ENCODE data around the gene SERPINA9.

SERPINA9 gene

GRCh38 chr14:94447206-94447605 is 28.8 kb downstream of the SERPINA9 start:
- Histone ChIP-seq H3K4me3 (ENCODE audit: low read depth in 1 of 2, low read length in 2 of 2) (no peak overlapping the region), H3K79me2 (ENCODE audit: insufficient read depth, low read length) (no peaks in the 10 kb centered on the region), H3K27me3 (ENCODE audit: insufficient read depth, low read length, poor library complexity) (peaks cover 16% of the 10 kb centered on the region), H3K9me3 (ENCODE audit: insufficient read depth, low read length, severe bottlenecking) (no peaks in the 10 kb centered on the region), H3K36me3 (ENCODE audit: insufficient read depth, low read length) (no peaks in the 10 kb centered on the region), H3K9ac (ENCODE audit: low read depth, low read length) (no peak overlapping the region), H2AFZ (ENCODE audit: low read depth, low read length) (no peak overlapping the region), H3K4me2 (ENCODE audit: insufficient read depth, low read length) (no peak overlapping the region), H3K27ac (ENCODE audit: low read length) (no peak overlapping the region), H3K4me1 (ENCODE audit: insufficient read depth, low read length) (no peaks in the 10 kb centered on the region), H4K20me1 (ENCODE audit: insufficient read depth, low read length) (no peaks in the 10 kb centered on the region)
- TF ChIP-seq CTCF (IDR thresholded peaks at IDR 0.05; ENCODE audit: borderline replicate concordance, extremely low read depth, low read length, poor library complexity, severe bottlenecking) (no peak), EZH2 (IDR thresholded peaks at IDR 0.05; ENCODE audit: borderline replicate concordance, low read depth, low read length, severe bottlenecking) (no peak)
- ATAC-seq (ENCODE audit: insufficient read depth, low read depth) (no peak), DNase-seq (no peak)

- DNase-seq: no peak
- Histone ChIP-seq H3K9ac (ENCODE audit: low read depth, low read length) (no peak overlapping the region), H2AFZ (ENCODE audit: low read depth, low read length) (no peak overlapping the region), H3K9me3 (ENCODE audit: insufficient read depth, low read length, severe bottlenecking) (no peaks in the 10 kb centered on the region), H3K4me3 (ENCODE audit: low read depth in 1 of 2, low read length in 2 of 2) (no peak overlapping the region), H3K4me1 (ENCODE audit: insufficient read depth, low read length) (no peaks in the 10 kb centered on the region), H3K79me2 (ENCODE audit: insufficient read depth, low read length) (no peaks in the 10 kb centered on the region), H4K20me1 (ENCODE audit: insufficient read depth, low read length) (no peaks in the 10 kb centered on the region), H3K27me3 (ENCODE audit: insufficient read depth, low read length, poor library complexity) (peaks cover 6% of the 10 kb centered on the region), H3K36me3 (ENCODE audit: insufficient read depth, low read length) (no peaks in the 10 kb centered on the region), H3K4me2 (ENCODE audit: insufficient read depth, low read length) (no peak overlapping the region), H3K27ac (ENCODE audit: low read length) (no peak overlapping the region)
- TF ChIP-seq EZH2 (IDR thresholded peaks at IDR 0.05; ENCODE audit: borderline replicate concordance, low read depth, low read length, severe bottlenecking): no peak
- no peak for TF ChIP-seq CTCF (IDR thresholded peaks at IDR 0.05; ENCODE audit: borderline replicate concordance, extremely low read depth, low read length, poor library complexity, severe bottlenecking)
- no peak for ATAC-seq (ENCODE audit: insufficient read depth, low read depth)
Measured at GRCh38 chr14:94446126-94446525, 29.9 kb downstream of the SERPINA9 start.

GRCh38 chr14:94445003-94445402 is 31.0 kb downstream of the SERPINA9 start:
- Histone ChIP-seq H3K9me3 (ENCODE audit: insufficient read depth, low read length, severe bottlenecking) (no peaks in the 10 kb centered on the region), H4K20me1 (ENCODE audit: insufficient read depth, low read length) (no peaks in the 10 kb centered on the region), H3K27me3 (ENCODE audit: insufficient read depth, low read length, poor library complexity) (no peaks in the 10 kb centered on the region), H3K4me2 (ENCODE audit: insufficient read depth, low read length) (no peak overlapping the region), H3K79me2 (ENCODE audit: insufficient read depth, low read length) (no peaks in the 10 kb centered on the region), H3K4me1 (ENCODE audit: insufficient read depth, low read length) (no peaks in the 10 kb centered on the region), H3K9ac (ENCODE audit: low read depth, low read length) (no peak overlapping the region), H3K27ac (ENCODE audit: low read length) (no peak overlapping the region), H2AFZ (ENCODE audit: low read depth, low read length) (no peak overlapping the region), H3K4me3 (ENCODE audit: low read depth in 1 of 2, low read length in 2 of 2) (no peak overlapping the region), H3K36me3 (ENCODE audit: insufficient read depth, low read length) (no peaks in the 10 kb centered on the region)
- ATAC-seq (ENCODE audit: insufficient read depth, low read depth) (no peak), DNase-seq (no peak)
- TF ChIP-seq EZH2 (IDR thresholded peaks at IDR 0.05; ENCODE audit: borderline replicate concordance, low read depth, low read length, severe bottlenecking): no peak

GRCh38 chr14:94441531-94442205 is 34.3 kb downstream of the SERPINA9 start:
- TF ChIP-seq EZH2 (IDR thresholded peaks at IDR 0.05; ENCODE audit: borderline replicate concordance, low read depth, low read length, severe bottlenecking) (no peak), CTCF (IDR thresholded peaks at IDR 0.05; ENCODE audit: borderline replicate concordance, extremely low read depth, low read length, poor library complexity, severe bottlenecking) (no peak)
- ATAC-seq (ENCODE audit: insufficient read depth, low read depth): no peak
- no peaks in the 10 kb centered on the region for H3K4me1 ChIP-seq (ENCODE audit: insufficient read depth, low read length)

More at GRCh38 chr14:94441531-94442205, 34.3 kb downstream of the SERPINA9 start:
- H4K20me1 ChIP-seq (ENCODE audit: insufficient read depth, low read length): no peaks in the 10 kb centered on the region
- H3K9me3 ChIP-seq (ENCODE audit: insufficient read depth, low read length, severe bottlenecking): no peaks in the 10 kb centered on the region
- no peaks in the 10 kb centered on the region for H3K79me2 ChIP-seq (ENCODE audit: insufficient read depth, low read length)
- no peak overlapping the region for H3K4me2 ChIP-seq (ENCODE audit: insufficient read depth, low read length)
- no peak for DNase-seq
- H3K4me3 ChIP-seq (ENCODE audit: low read depth in 1 of 2, low read length in 2 of 2): no peak overlapping the region
- no peak overlapping the region for H2AFZ ChIP-seq (ENCODE audit: low read depth, low read length)
- no peak overlapping the region for H3K9ac ChIP-seq (ENCODE audit: low read depth, low read length)
- H3K27me3 ChIP-seq (ENCODE audit: insufficient read depth, low read length, poor library complexity): no peaks in the 10 kb centered on the region
- no peak overlapping the region for H3K27ac ChIP-seq (ENCODE audit: low read length)
- H3K36me3 ChIP-seq (ENCODE audit: insufficient read depth, low read length): no peaks in the 10 kb centered on the region
